Neural cell (in vitro differentiated cells): ENCODE results near the gene RGS14. TPM values are rescaled to one million over a fixed set of nuclear protein-coding genes. Genes with fewer than 3 reads are reported as not detected.

ENCODE experiments used
- H2AFZ ChIP-seq: fragments of 200-600, 300-800 bp; sonication (generic), shearing (Covaris generic); 2 replicates; pipeline ENCODE4 v1.6.0; 2014; ENCODE audit warnings: low read depth, mild to moderate bottlenecking, antibody characterized with exemption, low read length, moderate library complexity
- H3F3A ChIP-seq: fragments of 200-600 bp; shearing (Covaris generic); 2 replicates; pipeline ENCODE4 v1.6.1; 2016; ENCODE audit warnings: mild to moderate bottlenecking, moderate library complexity, mixed read lengths, antibody characterized with exemption, low read length; ENCODE audit not compliant: insufficient read depth, poor library complexity, severe bottlenecking
- H3K27ac ChIP-seq: fragments of 200-600, 300-800 bp; sonication (generic), shearing (Covaris generic); 2 replicates; pipeline ENCODE4 v1.5.1; 2014; ENCODE audit warnings: mild to moderate bottlenecking, low read length, moderate library complexity
- H3K27me3 ChIP-seq: fragments of 300-800, 200-600 bp; sonication (generic), shearing (Covaris generic); 2 replicates; pipeline ENCODE4 v1.6.0; 2014; ENCODE audit warnings: mild to moderate bottlenecking, low read depth, low read length, moderate library complexity; ENCODE audit not compliant: insufficient read depth
- H3K36me3 ChIP-seq: fragments of 300-800, 200-600 bp; sonication (generic), shearing (Covaris generic); 2 replicates; pipeline ENCODE4 v1.5.1; 2014; ENCODE audit warnings: mild to moderate bottlenecking, antibody characterized with exemption, low read length, moderate library complexity; ENCODE audit not compliant: insufficient read depth
- H3K4me2 ChIP-seq: fragments of 300-800, 200-600 bp; sonication (generic), shearing (Covaris generic); 2 replicates; pipeline ENCODE4 v1.6.0; 2014; ENCODE audit warnings: mild to moderate bottlenecking, low read length
- H3K4me3 ChIP-seq: fragments of 300-800, 200-600 bp; sonication (generic), shearing (Covaris generic); 2 replicates; pipeline ENCODE4 v1.5.1; 2014; ENCODE audit warnings: mild to moderate bottlenecking, low read length, moderate library complexity
- H3K79me2 ChIP-seq: fragments of 200-600 bp; shearing (Covaris generic); replicated peaks from 2 replicates; pipeline ENCODE4 v1.6.0; 2014; ENCODE audit warnings: mild to moderate bottlenecking, low read length, moderate library complexity; ENCODE audit not compliant: insufficient read depth
- H3K9ac ChIP-seq: fragments of 300-800, 200-600 bp; sonication (generic), shearing (Covaris generic); 2 replicates; pipeline ENCODE4 v1.6.1; 2016; ENCODE audit warnings: mild to moderate bottlenecking, low read length, mixed read lengths
- H3K9me2 ChIP-seq: fragments of 200-600 bp; shearing (Covaris generic); 2 replicates; pipeline ENCODE4 v1.6.1; 2016; ENCODE audit warnings: mild to moderate bottlenecking, low read length, mixed read lengths; ENCODE audit not compliant: insufficient read depth
- H3K9me3 ChIP-seq: fragments of 200-600, 300-800 bp; sonication (generic), shearing (Covaris generic); 2 replicates; pipeline ENCODE4 v1.6.1; 2016; ENCODE audit warnings: mild to moderate bottlenecking, mixed run types, low read length, moderate library complexity, mixed read lengths
- H4K20me1 ChIP-seq: fragments of 200-600 bp; shearing (Covaris generic); 2 replicates; pipeline ENCODE4 v1.6.1; 2016; ENCODE audit warnings: mild to moderate bottlenecking, mixed run types; ENCODE audit not compliant: insufficient read depth
- EP300 ChIP-seq: fragments of 450-650 bp; conservative IDR thresholded peaks from 2 replicates; pipeline ENCODE4 v1.6.1; 2014; ENCODE audit warnings: antibody characterized with exemption, mild to moderate bottlenecking, moderate library complexity; ENCODE audit not compliant: poor library complexity, severe bottlenecking
- EZH2 ChIP-seq: fragments of 200-600, 300-800 bp; shearing (Covaris generic), sonication (generic); IDR thresholded peaks from 2 replicates; pipeline ENCODE4 v1.6.1; 2014; ENCODE audit warnings: antibody characterized with exemption, low read length, borderline replicate concordance, mild to moderate bottlenecking; ENCODE audit not compliant: insufficient read depth, poor library complexity, severe bottlenecking
- MXI1 ChIP-seq: fragments of 450-650 bp; conservative IDR thresholded peaks from 2 replicates; pipeline ENCODE4 v1.6.1; 2014; ENCODE audit warnings: antibody characterized with exemption, mild to moderate bottlenecking; ENCODE audit not compliant: poor library complexity, severe bottlenecking
- POLR2AphosphoS5 ChIP-seq: IDR thresholded peaks from 2 replicates; pipeline ENCODE4 v1.6.1; 2012
- RAD21 ChIP-seq: fragments of 450-650 bp; conservative IDR thresholded peaks from 2 replicates; pipeline ENCODE4 v1.6.1; 2014; ENCODE audit warnings: antibody characterized with exemption, mild to moderate bottlenecking, moderate library complexity
- SMC3 ChIP-seq: fragments of 450-650 bp; conservative IDR thresholded peaks from 2 replicates; pipeline ENCODE4 v1.6.1; 2014; ENCODE audit warnings: antibody characterized with exemption, mild to moderate bottlenecking, moderate library complexity; ENCODE audit not compliant: poor library complexity
- TAF1 ChIP-seq: IDR thresholded peaks from 2 replicates; pipeline ENCODE4 v1.6.1; 2012; ENCODE audit warnings: low read depth
- polyA plus RNA-seq: library from polyadenylated mRNA; depleted of rRNA; stranded (reverse); fragments of >200 nt; gene quantifications from 2 replicates; pipeline ENCODE4 v1.2.3, GENCODE V29; 2014
- TF ChIP-seq, protein P1 (sequence below): fragments of 450-650 bp; IDR thresholded peaks from 2 replicates; pipeline ENCODE4 v1.5.1; 2014; ENCODE audit warnings: antibody characterized with exemption, mild to moderate bottlenecking, moderate library complexity; ENCODE audit not compliant: poor library complexity, severe bottlenecking
- TF ChIP-seq, protein P2 (sequence below): IDR thresholded peaks from 2 replicates; pipeline ENCODE4 v1.6.1; 2012; ENCODE audit warnings: borderline replicate concordance

RGS14 gene
- polyA plus RNA-seq, 1 donor from 2014 or later: 32.3 TPM

DNA sequence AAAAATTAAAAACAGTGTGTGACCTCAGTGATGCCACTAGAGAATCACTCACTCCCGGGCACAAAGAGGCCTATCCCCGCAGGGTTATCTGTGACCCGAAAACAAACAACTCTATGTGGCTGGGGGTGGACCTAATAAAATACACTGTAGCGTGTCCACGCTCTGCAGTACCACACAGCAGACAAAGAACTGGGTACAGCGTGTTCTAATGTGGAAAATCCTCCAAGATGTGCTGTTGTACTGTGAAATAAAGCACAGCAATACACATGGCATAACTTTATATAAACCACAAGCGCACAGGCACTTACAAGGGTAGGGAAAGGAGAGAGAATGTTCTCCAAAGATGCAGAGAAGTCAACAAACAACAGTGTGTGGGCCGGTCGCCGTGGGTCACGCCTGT is 18.4 kb downstream of the RGS14 start:
- H4K20me1 ChIP-seq: no peaks in the 10 kb centered on the region
- no peak overlapping the region for H3K9ac ChIP-seq
- no peaks in the 10 kb centered on the region for H3K27me3 ChIP-seq
- no peaks in the 10 kb centered on the region for H3K9me2 ChIP-seq
- TF ChIP-seq EP300: no peak
- no peak for TF ChIP-seq MXI1
- no peak for TF ChIP-seq POLR2AphosphoS5
- TF ChIP-seq SMC3: no peak
- TF ChIP-seq TAF1: no peak
- no peak for TF ChIP-seq EZH2
- TF ChIP-seq, protein P1, sequence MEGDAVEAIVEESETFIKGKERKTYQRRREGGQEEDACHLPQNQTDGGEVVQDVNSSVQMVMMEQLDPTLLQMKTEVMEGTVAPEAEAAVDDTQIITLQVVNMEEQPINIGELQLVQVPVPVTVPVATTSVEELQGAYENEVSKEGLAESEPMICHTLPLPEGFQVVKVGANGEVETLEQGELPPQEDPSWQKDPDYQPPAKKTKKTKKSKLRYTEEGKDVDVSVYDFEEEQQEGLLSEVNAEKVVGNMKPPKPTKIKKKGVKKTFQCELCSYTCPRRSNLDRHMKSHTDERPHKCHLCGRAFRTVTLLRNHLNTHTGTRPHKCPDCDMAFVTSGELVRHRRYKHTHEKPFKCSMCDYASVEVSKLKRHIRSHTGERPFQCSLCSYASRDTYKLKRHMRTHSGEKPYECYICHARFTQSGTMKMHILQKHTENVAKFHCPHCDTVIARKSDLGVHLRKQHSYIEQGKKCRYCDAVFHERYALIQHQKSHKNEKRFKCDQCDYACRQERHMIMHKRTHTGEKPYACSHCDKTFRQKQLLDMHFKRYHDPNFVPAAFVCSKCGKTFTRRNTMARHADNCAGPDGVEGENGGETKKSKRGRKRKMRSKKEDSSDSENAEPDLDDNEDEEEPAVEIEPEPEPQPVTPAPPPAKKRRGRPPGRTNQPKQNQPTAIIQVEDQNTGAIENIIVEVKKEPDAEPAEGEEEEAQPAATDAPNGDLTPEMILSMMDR: no peak
- no peak for TF ChIP-seq RAD21
- TF ChIP-seq, protein P2, sequence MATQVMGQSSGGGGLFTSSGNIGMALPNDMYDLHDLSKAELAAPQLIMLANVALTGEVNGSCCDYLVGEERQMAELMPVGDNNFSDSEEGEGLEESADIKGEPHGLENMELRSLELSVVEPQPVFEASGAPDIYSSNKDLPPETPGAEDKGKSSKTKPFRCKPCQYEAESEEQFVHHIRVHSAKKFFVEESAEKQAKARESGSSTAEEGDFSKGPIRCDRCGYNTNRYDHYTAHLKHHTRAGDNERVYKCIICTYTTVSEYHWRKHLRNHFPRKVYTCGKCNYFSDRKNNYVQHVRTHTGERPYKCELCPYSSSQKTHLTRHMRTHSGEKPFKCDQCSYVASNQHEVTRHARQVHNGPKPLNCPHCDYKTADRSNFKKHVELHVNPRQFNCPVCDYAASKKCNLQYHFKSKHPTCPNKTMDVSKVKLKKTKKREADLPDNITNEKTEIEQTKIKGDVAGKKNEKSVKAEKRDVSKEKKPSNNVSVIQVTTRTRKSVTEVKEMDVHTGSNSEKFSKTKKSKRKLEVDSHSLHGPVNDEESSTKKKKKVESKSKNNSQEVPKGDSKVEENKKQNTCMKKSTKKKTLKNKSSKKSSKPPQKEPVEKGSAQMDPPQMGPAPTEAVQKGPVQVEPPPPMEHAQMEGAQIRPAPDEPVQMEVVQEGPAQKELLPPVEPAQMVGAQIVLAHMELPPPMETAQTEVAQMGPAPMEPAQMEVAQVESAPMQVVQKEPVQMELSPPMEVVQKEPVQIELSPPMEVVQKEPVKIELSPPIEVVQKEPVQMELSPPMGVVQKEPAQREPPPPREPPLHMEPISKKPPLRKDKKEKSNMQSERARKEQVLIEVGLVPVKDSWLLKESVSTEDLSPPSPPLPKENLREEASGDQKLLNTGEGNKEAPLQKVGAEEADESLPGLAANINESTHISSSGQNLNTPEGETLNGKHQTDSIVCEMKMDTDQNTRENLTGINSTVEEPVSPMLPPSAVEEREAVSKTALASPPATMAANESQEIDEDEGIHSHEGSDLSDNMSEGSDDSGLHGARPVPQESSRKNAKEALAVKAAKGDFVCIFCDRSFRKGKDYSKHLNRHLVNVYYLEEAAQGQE: no peak
- H3K9me3 ChIP-seq: no peaks in the 10 kb centered on the region
- H2AFZ ChIP-seq: no peak overlapping the region
- no peak overlapping the region for H3K4me3 ChIP-seq
- H3K4me2 ChIP-seq: no peak overlapping the region
- no peaks in the 10 kb centered on the region for H3K36me3 ChIP-seq
- no peaks in the 10 kb centered on the region for H3K79me2 ChIP-seq
- no peak overlapping the region for H3K27ac ChIP-seq
- no peaks in the 10 kb centered on the region for H3F3A ChIP-seq

DNA sequence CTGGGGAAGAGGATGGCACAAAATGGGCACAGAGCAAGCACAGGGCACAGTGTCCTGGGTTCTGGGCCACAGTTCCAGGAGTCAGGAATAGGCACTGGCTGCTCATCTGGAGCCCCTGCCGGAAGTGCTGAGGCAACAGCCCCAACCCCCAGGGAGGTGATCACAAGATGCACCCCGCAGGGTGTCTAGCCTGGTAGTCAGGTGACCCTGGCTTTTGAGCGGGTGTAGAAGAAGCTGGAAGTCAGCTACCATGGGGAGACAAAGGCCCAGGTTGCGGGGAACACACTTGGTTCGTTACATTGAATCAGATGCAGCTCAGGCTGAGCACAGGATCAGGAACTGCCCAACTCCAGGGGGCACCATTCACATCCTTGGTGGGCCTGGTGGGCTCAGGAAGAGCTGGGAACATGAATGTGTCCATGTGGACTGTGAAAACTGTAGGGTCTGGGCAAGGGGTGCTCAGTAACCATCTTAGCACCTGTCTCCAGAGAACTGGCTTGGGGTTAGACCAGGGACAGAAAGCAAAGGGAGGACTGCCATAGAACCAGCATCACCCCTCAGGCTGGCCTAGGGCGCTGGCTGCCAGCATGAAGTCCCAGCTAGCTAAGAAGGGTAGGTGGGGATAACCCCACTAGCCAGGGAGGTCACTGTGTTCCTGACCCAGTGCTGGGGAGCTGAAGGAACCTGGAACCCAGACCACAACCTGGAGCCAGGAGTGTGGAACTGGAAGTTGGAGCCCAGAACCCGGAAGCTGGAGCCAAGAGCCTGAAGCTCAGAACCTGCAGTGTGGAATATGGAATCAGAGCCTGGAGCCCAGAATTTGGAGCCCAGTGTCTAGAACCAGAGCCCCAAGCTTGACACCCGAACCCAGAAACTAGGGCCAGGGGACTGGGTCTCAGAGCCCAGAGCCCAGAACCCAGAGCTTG is 20.4 kb downstream of the RGS14 start:
- no peak overlapping the region for H3K4me3 ChIP-seq
- no peaks in the 10 kb centered on the region for H3K9me2 ChIP-seq
- H3K4me2 ChIP-seq: no peak overlapping the region
- H3K9ac ChIP-seq: no peak overlapping the region
- no peaks in the 10 kb centered on the region for H3K79me2 ChIP-seq
- H3F3A ChIP-seq: no peaks in the 10 kb centered on the region
- no peaks in the 10 kb centered on the region for H3K36me3 ChIP-seq
- no peaks in the 10 kb centered on the region for H4K20me1 ChIP-seq
- H2AFZ ChIP-seq: no peak overlapping the region
- no peaks in the 10 kb centered on the region for H3K9me3 ChIP-seq
- H3K27ac ChIP-seq: no peak overlapping the region
- no peak for TF ChIP-seq RAD21
- TF ChIP-seq TAF1: no peak
- TF ChIP-seq MXI1: no peak
- TF ChIP-seq, protein P2: no peak
- TF ChIP-seq, protein P1: no peak
- H3K27me3 ChIP-seq: no peaks in the 10 kb centered on the region
